Neural crest cell (in vitro differentiated cells): ENCODE results near the gene GALNT9. TPM values are rescaled to one million over a fixed set of nuclear protein-coding genes. Genes with fewer than 3 reads are reported as not detected.

Experiments used
- DNase-seq: peaks from one replicate; pipeline ENCODE4 v3.0.0; 2021; ENCODE audit warnings: low read depth, mixed read lengths, low spot score
- H3K27ac Mint-ChIP-seq: one replicate; pipeline ENCODE4 v1.8.0; 2021; ENCODE audit warnings: mild to moderate bottlenecking, mixed read lengths; ENCODE audit not compliant: unreplicated experiment
- H3K27me3 Mint-ChIP-seq: 2 replicates; pipeline ENCODE4 v1.8.0; 2021; ENCODE audit warnings: low read depth, mild to moderate bottlenecking, mixed read lengths
- H3K36me3 Mint-ChIP-seq: 2 replicates; pipeline ENCODE4 v1.8.0; 2021; ENCODE audit warnings: low read depth, mild to moderate bottlenecking, mixed read lengths
- H3K4me1 Mint-ChIP-seq: 2 replicates; pipeline ENCODE4 v1.8.0; 2021; ENCODE audit warnings: mixed read lengths
- H3K4me3 Mint-ChIP-seq: one replicate; pipeline ENCODE4 v1.8.0; 2021; ENCODE audit warnings: mild to moderate bottlenecking, mixed read lengths
- H3K9me3 Mint-ChIP-seq: 2 replicates; pipeline ENCODE4 v1.8.0; 2021; ENCODE audit warnings: mixed read lengths
- total RNA-seq: library from RNA; stranded (reverse); gene quantifications from 2 replicates; pipeline ENCODE4 v1.2.1, GENCODE V29; 2021
- TF ChIP-seq, protein P1 (sequence below): fragments of 200-600 bp; sonication (generic); conservative IDR thresholded peaks from 2 replicates; pipeline ENCODE4 v1.5.0; 2021; ENCODE audit warnings: antibody characterized with exemption, mild to moderate bottlenecking

Gene GALNT9
- total RNA-seq, 1 donor from 2014 or later: 1.3 TPM

DNA sequence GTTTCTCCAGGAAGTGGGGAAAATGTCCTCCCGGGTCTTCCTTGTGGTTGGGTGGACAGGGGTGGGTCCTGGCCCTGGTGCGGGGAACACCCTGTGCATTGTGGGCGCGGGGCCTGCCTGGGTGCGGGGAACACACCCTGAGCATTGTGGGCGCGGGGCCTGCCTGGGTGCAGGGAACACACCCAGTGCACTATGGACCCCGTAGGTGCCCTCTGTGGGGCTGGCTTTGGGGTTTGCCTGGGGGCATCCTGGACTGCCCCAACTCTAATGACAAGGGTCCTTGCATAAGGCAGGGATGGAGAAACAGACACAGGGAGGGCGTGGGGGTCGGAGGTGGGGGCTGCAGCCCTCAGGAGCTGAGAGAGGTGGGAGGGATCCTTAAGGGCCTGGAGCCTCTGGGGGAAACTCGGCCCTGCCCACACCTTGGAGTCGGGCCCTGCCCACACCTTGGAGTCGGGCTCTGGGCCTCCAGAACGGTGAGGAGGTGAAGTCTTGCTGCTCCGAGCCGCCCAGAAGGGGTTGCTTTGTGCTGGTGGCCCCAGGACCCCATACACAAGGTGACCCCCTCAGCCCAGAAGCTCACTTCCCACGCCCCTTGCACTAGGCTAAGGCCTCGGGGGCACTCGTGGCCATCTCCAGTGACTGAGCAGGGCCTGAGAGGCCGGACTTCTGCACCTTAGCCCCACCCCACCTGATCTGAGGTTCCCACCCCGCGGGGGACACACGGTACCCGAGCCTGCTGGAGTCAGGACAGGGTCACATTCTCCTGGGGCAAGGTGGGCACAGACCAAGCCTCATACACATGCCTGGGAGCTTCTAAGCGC is 69.3 kb downstream of the GALNT9 start:
- TF ChIP-seq, protein P1, sequence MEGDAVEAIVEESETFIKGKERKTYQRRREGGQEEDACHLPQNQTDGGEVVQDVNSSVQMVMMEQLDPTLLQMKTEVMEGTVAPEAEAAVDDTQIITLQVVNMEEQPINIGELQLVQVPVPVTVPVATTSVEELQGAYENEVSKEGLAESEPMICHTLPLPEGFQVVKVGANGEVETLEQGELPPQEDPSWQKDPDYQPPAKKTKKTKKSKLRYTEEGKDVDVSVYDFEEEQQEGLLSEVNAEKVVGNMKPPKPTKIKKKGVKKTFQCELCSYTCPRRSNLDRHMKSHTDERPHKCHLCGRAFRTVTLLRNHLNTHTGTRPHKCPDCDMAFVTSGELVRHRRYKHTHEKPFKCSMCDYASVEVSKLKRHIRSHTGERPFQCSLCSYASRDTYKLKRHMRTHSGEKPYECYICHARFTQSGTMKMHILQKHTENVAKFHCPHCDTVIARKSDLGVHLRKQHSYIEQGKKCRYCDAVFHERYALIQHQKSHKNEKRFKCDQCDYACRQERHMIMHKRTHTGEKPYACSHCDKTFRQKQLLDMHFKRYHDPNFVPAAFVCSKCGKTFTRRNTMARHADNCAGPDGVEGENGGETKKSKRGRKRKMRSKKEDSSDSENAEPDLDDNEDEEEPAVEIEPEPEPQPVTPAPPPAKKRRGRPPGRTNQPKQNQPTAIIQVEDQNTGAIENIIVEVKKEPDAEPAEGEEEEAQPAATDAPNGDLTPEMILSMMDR: no peak
- Mint-ChIP-seq H3K4me3 (no peak overlapping the region), H3K36me3 (no peaks in the 10 kb centered on the region), H3K4me1 (no peaks in the 10 kb centered on the region), H3K27ac (no peak overlapping the region), H3K9me3 (no peaks in the 10 kb centered on the region), H3K27me3 (peaks cover 16% of the 10 kb centered on the region)
- no peak for DNase-seq

DNA sequence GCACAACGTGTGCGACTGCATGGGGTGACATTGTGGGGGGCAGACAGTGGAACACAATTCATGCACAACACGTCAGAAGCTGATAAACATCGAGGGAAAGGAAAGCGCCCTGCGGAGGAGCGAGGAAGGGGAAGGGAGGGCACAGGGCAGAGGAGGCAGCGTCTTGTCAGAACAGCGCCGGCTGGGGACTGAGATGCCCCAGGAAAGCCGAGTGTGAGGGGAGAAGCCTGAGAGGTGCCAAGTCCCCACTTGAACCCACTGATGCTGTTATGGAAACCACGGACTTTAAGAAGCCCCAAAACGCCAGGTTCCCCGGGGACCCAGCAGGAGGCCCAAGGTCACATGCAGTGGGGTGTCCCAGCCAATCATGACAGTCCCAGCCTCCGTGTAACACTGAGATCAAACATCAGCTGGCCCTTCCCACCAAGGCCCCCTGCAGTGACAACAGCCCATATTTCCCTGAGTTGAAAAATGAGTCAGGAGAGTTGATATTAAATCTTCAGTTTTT is 70.0 kb downstream of the GALNT9 start:
- H3K27me3 Mint-ChIP-seq: peaks cover 19% of the 10 kb centered on the region
- TF ChIP-seq, protein P1: no peak
- no peak overlapping the region for H3K4me3 Mint-ChIP-seq
- no peaks in the 10 kb centered on the region for H3K4me1 Mint-ChIP-seq
- no peak for DNase-seq
- no peaks in the 10 kb centered on the region for H3K9me3 Mint-ChIP-seq
- no peaks in the 10 kb centered on the region for H3K36me3 Mint-ChIP-seq
- H3K27ac Mint-ChIP-seq: no peak overlapping the region

DNA sequence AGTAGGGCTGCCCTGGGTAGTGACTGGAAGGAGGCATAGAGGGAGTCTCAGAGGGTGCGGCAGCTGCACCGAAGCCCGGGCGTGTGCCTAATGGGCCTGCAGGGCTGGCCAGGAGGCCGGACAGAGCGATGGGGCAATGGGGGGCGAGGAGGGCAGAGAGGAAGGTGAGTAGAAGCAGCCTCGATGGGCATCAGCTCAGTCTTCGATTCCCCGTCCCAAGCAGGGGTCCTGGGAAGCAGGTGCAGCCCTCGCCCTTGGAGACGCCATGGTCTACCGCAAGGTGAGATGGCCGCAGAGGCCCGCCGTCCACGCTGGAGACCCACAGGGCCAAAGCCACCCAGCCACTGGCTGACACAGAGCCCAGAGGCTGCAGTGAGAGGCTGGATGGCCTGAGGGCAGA is 70.8 kb downstream of the GALNT9 start:
- H3K4me3 Mint-ChIP-seq: no peak overlapping the region
- DNase-seq: no peak
- H3K4me1 Mint-ChIP-seq: no peaks in the 10 kb centered on the region
- no peaks in the 10 kb centered on the region for H3K9me3 Mint-ChIP-seq
- no peaks in the 10 kb centered on the region for H3K36me3 Mint-ChIP-seq
- TF ChIP-seq, protein P1: no peak
- peaks cover 23% of the 10 kb centered on the region for H3K27me3 Mint-ChIP-seq
- H3K27ac Mint-ChIP-seq: no peak overlapping the region

DNA sequence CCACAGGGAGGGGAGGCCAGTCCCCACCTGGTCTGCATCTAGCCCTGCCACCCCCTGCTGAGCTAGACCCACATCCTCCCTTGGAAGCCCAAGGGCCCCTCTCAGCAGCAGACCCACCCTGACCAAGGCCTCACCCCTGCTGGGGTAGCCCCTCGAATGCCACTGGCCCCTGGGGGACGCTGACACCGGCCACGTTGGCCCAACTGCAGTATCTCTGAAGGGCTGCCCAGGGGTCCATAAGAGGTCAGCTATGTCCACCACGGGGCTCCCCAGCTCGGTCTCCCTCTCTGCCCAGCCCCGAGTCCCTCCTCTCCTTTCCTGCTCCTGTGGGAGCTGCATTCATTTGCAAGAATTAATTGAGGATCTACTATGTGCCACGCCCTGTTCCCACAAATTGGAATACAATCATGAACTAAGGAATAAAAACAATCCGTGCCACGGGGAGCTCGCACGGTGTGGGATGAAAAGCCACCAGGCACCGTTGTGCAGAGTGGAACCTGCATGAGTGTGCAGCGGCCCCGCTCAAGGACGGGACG is 71.4 kb downstream of the GALNT9 start:
- Mint-ChIP-seq H3K27me3 (peaks cover 23% of the 10 kb centered on the region), H3K4me3 (no peak overlapping the region), H3K36me3 (no peaks in the 10 kb centered on the region), H3K27ac (peak overlapping the region; percentile 57), H3K9me3 (no peaks in the 10 kb centered on the region), H3K4me1 (no peaks in the 10 kb centered on the region)
- DNase-seq: no peak
- TF ChIP-seq, protein P1: no peak

DNA sequence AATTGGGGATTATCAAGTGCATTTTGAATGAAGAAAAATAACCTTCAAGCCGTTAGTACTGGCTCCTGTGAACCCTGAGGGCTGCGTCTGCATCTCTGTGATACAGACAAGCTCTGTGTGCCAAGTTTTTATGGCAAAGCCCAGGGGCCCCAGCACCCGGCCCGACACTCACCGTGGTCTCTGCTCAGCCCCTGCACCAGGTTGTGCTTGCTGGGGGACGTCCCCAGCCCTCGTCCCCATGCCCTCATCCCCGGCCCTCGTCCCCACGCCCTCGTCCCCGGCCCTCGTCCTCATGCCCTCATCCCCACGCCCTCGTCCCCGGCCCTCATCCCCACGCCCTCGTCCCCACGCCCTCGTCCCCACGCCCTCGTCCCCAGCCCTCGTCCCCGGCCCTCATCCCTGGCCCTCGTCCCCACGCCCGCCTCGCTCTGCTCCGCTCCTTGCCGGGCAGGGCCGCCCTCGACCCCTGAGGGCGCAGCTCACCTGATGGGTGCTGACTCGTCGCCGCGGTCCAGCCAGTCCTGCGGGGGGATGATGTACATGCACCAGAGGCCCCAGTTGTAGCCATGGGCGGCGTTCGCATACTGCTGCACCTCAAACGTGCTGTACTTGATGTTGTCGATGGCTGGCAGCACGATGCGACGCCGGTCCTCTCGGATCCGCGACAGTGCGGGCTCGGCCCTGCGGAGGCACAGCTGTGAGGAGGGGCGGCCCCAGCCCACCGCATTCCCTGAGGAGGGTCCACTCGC is 72.0 kb downstream of the GALNT9 start:
- no peak overlapping the region for H3K4me3 Mint-ChIP-seq
- no peaks in the 10 kb centered on the region for H3K36me3 Mint-ChIP-seq
- H3K9me3 Mint-ChIP-seq: no peaks in the 10 kb centered on the region
- DNase-seq: no peak
- TF ChIP-seq, protein P1: no peak
- H3K27me3 Mint-ChIP-seq: peaks cover 23% of the 10 kb centered on the region
- no peak overlapping the region for H3K27ac Mint-ChIP-seq
- no peaks in the 10 kb centered on the region for H3K4me1 Mint-ChIP-seq
